H9 (cell line): ENCODE results near the gene CLMP. TPM values are rescaled to one million over a fixed set of nuclear protein-coding genes. Genes with fewer than 3 reads are reported as not detected.

Experiments
- DNase-seq: peaks from one replicate; pipeline ENCODE4 v3.0.0-alpha.2; 2017
- H2AFZ ChIP-seq: one replicate; pipeline ENCODE4 v1.6.1; 2013; ENCODE audit warnings: mild to moderate bottlenecking, low read length, control low read depth, moderate library complexity
- H2AK5ac ChIP-seq: 2 replicates; pipeline ENCODE4 v1.6.1; 2013; ENCODE audit warnings: low read length, control low read depth, mixed read lengths; ENCODE audit not compliant: insufficient read length
- H2BK120ac ChIP-seq: one replicate; pipeline ENCODE4 v1.6.1; 2013; ENCODE audit warnings: low read depth, mild to moderate bottlenecking, low read length, control low read depth, inconsistent platforms; ENCODE audit not compliant: poor library complexity, severe bottlenecking
- H2BK12ac ChIP-seq: 2 replicates; pipeline ENCODE4 v1.6.1; 2013; ENCODE audit warnings: low read length, control low read depth, mixed read lengths, low read depth; ENCODE audit not compliant: insufficient read length
- H2BK15ac ChIP-seq: 2 replicates; pipeline ENCODE4 v1.6.1; 2013; ENCODE audit warnings: low read depth, low read length, control low read depth
- H2BK20ac ChIP-seq: one replicate; pipeline ENCODE4 v1.6.1; 2013; ENCODE audit warnings: low read depth, mild to moderate bottlenecking, low read length, control low read depth, inconsistent platforms; ENCODE audit not compliant: poor library complexity, severe bottlenecking
- H2BK5ac ChIP-seq: 2 replicates; pipeline ENCODE4 v1.6.1; 2013; ENCODE audit warnings: low read length, control low read depth, mixed read lengths; ENCODE audit not compliant: insufficient read length
- H3K14ac ChIP-seq: 2 replicates; pipeline ENCODE4 v1.6.1; 2013; ENCODE audit warnings: low read length, control low read depth; ENCODE audit not compliant: insufficient read depth
- H3K18ac ChIP-seq: 2 replicates; pipeline ENCODE4 v1.6.1; 2013; ENCODE audit warnings: low read depth, mild to moderate bottlenecking, mixed read lengths, low read length, control low read depth; ENCODE audit not compliant: insufficient read length
- H3K23ac ChIP-seq: 2 replicates; pipeline ENCODE4 v1.6.1; 2013; ENCODE audit warnings: low read length, control low read depth, mixed read lengths, low read depth; ENCODE audit not compliant: insufficient read length
- H3K23me2 ChIP-seq: 2 replicates; pipeline ENCODE4 v1.6.1; 2013; ENCODE audit warnings: low read depth, mild to moderate bottlenecking, mixed read lengths, low read length, control low read depth; ENCODE audit not compliant: insufficient read length, poor library complexity, severe bottlenecking
- H3K27ac ChIP-seq: 2 replicates; pipeline ENCODE4 v1.5.1; 2013; ENCODE audit warnings: low read length, control low read depth, mixed read lengths, low read depth; ENCODE audit not compliant: insufficient read length
- H3K27me3 ChIP-seq: 2 replicates; pipeline ENCODE4 v1.6.1; 2013; ENCODE audit warnings: low read length, control low read depth, inconsistent platforms; ENCODE audit not compliant: insufficient read depth
- H3K4ac ChIP-seq: 2 replicates; pipeline ENCODE4 v1.6.1; 2013; ENCODE audit warnings: low read depth, mild to moderate bottlenecking, control low read depth, inconsistent platforms, low read length, moderate library complexity
- H3K4me1 ChIP-seq: 2 replicates; pipeline ENCODE4 v1.6.1; 2013; ENCODE audit warnings: low read length, control low read depth, inconsistent platforms; ENCODE audit not compliant: insufficient read depth
- H3K4me2 ChIP-seq: 2 replicates; pipeline ENCODE4 v1.6.1; 2013; ENCODE audit warnings: low read length, control low read depth, mixed read lengths; ENCODE audit not compliant: insufficient read length, insufficient read depth
- H3K56ac ChIP-seq: 2 replicates; pipeline ENCODE4 v1.6.1; 2013; ENCODE audit warnings: low read depth, mild to moderate bottlenecking, mixed read lengths, low read length, control low read depth; ENCODE audit not compliant: insufficient read length
- H3K79me1 ChIP-seq: 2 replicates; pipeline ENCODE4 v1.6.1; 2013; ENCODE audit warnings: low read depth, mild to moderate bottlenecking, moderate library complexity, low read length, control low read depth, inconsistent platforms; ENCODE audit not compliant: insufficient read depth, poor library complexity, severe bottlenecking
- H3K79me2 ChIP-seq: 2 replicates; pipeline ENCODE4 v1.6.1; 2013; ENCODE audit warnings: low read length, control low read depth, inconsistent platforms; ENCODE audit not compliant: insufficient read depth
- H3K9ac ChIP-seq: 2 replicates; pipeline ENCODE4 v1.6.1; 2013; ENCODE audit warnings: low read length, control low read depth, mixed read lengths; ENCODE audit not compliant: insufficient read length; ENCODE audit errors: extremely low read depth
- H3K9me3 ChIP-seq: one replicate; pipeline ENCODE4 v1.6.1; 2013; ENCODE audit warnings: low read depth, low read length, inconsistent platforms; ENCODE audit not compliant: control insufficient read depth
- H3T11ph ChIP-seq: one replicate; pipeline ENCODE4 v1.6.1; 2013; ENCODE audit warnings: mild to moderate bottlenecking, low read length, control low read depth, inconsistent platforms
- H4K20me1 ChIP-seq: one replicate; pipeline ENCODE4 v1.6.1; 2013; ENCODE audit not compliant: control insufficient read depth, insufficient read length, insufficient read depth
- H4K5ac ChIP-seq: 2 replicates; pipeline ENCODE4 v1.6.1; 2013; ENCODE audit warnings: low read depth, mild to moderate bottlenecking, mixed read lengths, low read length, control low read depth; ENCODE audit not compliant: insufficient read length
- H4K8ac ChIP-seq: replicated peaks from 2 replicates; pipeline ENCODE4 v1.6.1; 2013; ENCODE audit warnings: low read length, control low read depth, mixed read lengths, low read depth; ENCODE audit not compliant: insufficient read length
- H4K91ac ChIP-seq: 2 replicates; pipeline ENCODE4 v1.6.1; 2013; ENCODE audit warnings: low read depth, mild to moderate bottlenecking, moderate library complexity, mixed read lengths, low read length, control low read depth; ENCODE audit not compliant: insufficient read length
- H3K27ac Mint-ChIP-seq, 3 experiments: 2 replicates in 2 of 3; 3 replicates in 1 of 3; pipeline ENCODE4 v1.8.0; 2020 to 2021; ENCODE audit warnings: mixed read lengths in 3 of 3, mild to moderate bottlenecking in 1 of 3, moderate library complexity in 1 of 3
- H3K27me3 Mint-ChIP-seq: 2 replicates; pipeline ENCODE4 v1.8.0; 2021; ENCODE audit warnings: low read depth, mild to moderate bottlenecking, moderate library complexity, mixed read lengths
- H3K36me3 Mint-ChIP-seq, 3 experiments: 2 replicates in 2 of 3; 3 replicates in 1 of 3; pipeline ENCODE4 v1.8.0; 2020 to 2021; ENCODE audit warnings: low read depth in 3 of 3, mixed read lengths in 3 of 3; ENCODE audit not compliant: insufficient read depth in 1 of 3
- H3K4me1 Mint-ChIP-seq, 2 experiments: 2 replicates each; pipeline ENCODE4 v1.8.0; 2020; ENCODE audit warnings: mixed read lengths in 2 of 2
- H3K4me3 Mint-ChIP-seq, 2 experiments: 2 replicates in 1 of 2; 3 replicates in 1 of 2; pipeline ENCODE4 v1.8.0; 2020 to 2021; ENCODE audit warnings: mild to moderate bottlenecking in 2 of 2, mixed read lengths in 2 of 2, moderate library complexity in 1 of 2
- H3K9me3 Mint-ChIP-seq, 2 experiments: 2 replicates in 1 of 2; 3 replicates in 1 of 2; pipeline ENCODE4 v1.8.0; 2020; ENCODE audit warnings: mild to moderate bottlenecking in 2 of 2, mixed read lengths in 2 of 2, moderate library complexity in 1 of 2
- CTCF ChIP-seq: fragments of 200-600 bp; sonication (generic); conservative IDR thresholded peaks from 3 replicates; pipeline ENCODE4 v1.8.0; 2021; ENCODE audit warnings: antibody characterized with exemption, mild to moderate bottlenecking
- WGBS: extraction: QIAGEN DNeasy Blood & Tissue Kit; methylation state at CpG from one replicate; pipeline ENCODE4 v1.1.7; 2013; ENCODE audit warnings: missing lambda C conversion rate, low lambda C conversion rate, mixed read lengths; ENCODE audit not compliant: insufficient read length; ENCODE audit errors: extremely low coverage; 5-methylcytosine and 5-hydroxymethylcytosine counted together
- total RNA-seq: library from RNA; stranded (reverse); gene quantifications from 2 replicates; pipeline ENCODE4 v1.2.1, GENCODE V29; 2021

The CLMP gene
- total RNA-seq, 1 experiment from 2014 or later = 13.8 TPM

GRCh38 chr11:123181767-123182500 lies 13.1 kb downstream of the CLMP start:
- WGBS = no CpG with 5 or more reads among the region's 10 CpGs
- Mint-ChIP-seq H3K36me3 (peaks cover 6 to 11% (median 10%) of the 10 kb centered on the region in 3 experiments; a peak in 6 of 7 replicates), H3K9me3 (peaks cover 4 to 6% of the 10 kb centered on the region in 2 experiments; a peak in 3 of 5 replicates), H3K27ac (no peak overlapping the region; a peak in 1 of 7 replicates), H3K4me3 (no peak overlapping the region), H3K27me3 (peaks cover 1% of the 10 kb centered on the region; the same call in 1 of the 2 replicates), H3K4me1 (peaks cover 58 to 69% of the 10 kb centered on the region in 2 experiments)
- H3K56ac ChIP-seq = no peak overlapping the region
- no peak overlapping the region for H3K23ac ChIP-seq
- no peak for TF ChIP-seq CTCF
- no peak overlapping the region for H4K5ac ChIP-seq
- H3T11ph ChIP-seq = no peak overlapping the region
- H3K9me3 ChIP-seq = no peaks in the 10 kb centered on the region
- H3K79me1 ChIP-seq = no peaks in the 10 kb centered on the region
- H4K8ac ChIP-seq = no peak overlapping the region
- no peak overlapping the region for H3K9ac ChIP-seq
- H2BK12ac ChIP-seq = no peak overlapping the region
- H3K4me1 ChIP-seq = peaks cover 22% of the 10 kb centered on the region
- no peak overlapping the region for H2AFZ ChIP-seq
- H2BK120ac ChIP-seq = no peak overlapping the region
- no peaks in the 10 kb centered on the region for H3K23me2 ChIP-seq
- no peak overlapping the region for H3K18ac ChIP-seq
- no peak overlapping the region for H3K14ac ChIP-seq
- H2BK20ac ChIP-seq = no peak overlapping the region
- H2BK5ac ChIP-seq = no peak overlapping the region
- no peaks in the 10 kb centered on the region for H3K27me3 ChIP-seq
- no peaks in the 10 kb centered on the region for H4K20me1 ChIP-seq
- no peak overlapping the region for H3K4me2 ChIP-seq
- no peaks in the 10 kb centered on the region for H3K79me2 ChIP-seq
- DNase-seq = no peak
- H3K4ac ChIP-seq = no peak overlapping the region
- no peak overlapping the region for H4K91ac ChIP-seq
- no peak overlapping the region for H3K27ac ChIP-seq
- no peak overlapping the region for H2AK5ac ChIP-seq
- no peak overlapping the region for H2BK15ac ChIP-seq
